IgD-negative memory B cell (primary cell): ENCODE measurements around the gene TMEM158. TPM values are rescaled to one million over a fixed set of nuclear protein-coding genes. Genes with fewer than 3 reads are reported as not detected.

ENCODE experiments used
- H3K27ac Mint-ChIP-seq, 3 donors: one replicate each; pipeline ENCODE4 v1.8.0; 2020 to 2022; ENCODE audit warnings: mild to moderate bottlenecking in 3 of 3, mixed read lengths in 3 of 3, moderate library complexity in 1 of 3
- H3K27me3 Mint-ChIP-seq: one replicate; pipeline ENCODE4 v1.8.0; 2021; ENCODE audit warnings: mixed read lengths
- H3K36me3 Mint-ChIP-seq: one replicate; pipeline ENCODE4 v1.8.0; 2020; ENCODE audit warnings: mild to moderate bottlenecking, mixed read lengths
- H3K4me1 Mint-ChIP-seq, 3 donors: one replicate each; pipeline ENCODE4 v1.8.0; 2020 to 2022; ENCODE audit warnings: mixed read lengths in 3 of 3, mild to moderate bottlenecking in 1 of 3
- H3K4me3 Mint-ChIP-seq, 4 donors: one replicate each; pipeline ENCODE4 v1.8.0; 2020 to 2022; ENCODE audit warnings: mild to moderate bottlenecking in 4 of 4, mixed read lengths in 4 of 4, moderate library complexity in 3 of 4
- H3K9me3 Mint-ChIP-seq, 3 donors: one replicate each; pipeline ENCODE4 v1.8.0; 2020 to 2021; ENCODE audit warnings: mixed read lengths in 3 of 3, mild to moderate bottlenecking in 1 of 3
- polyA plus RNA-seq: library from polyadenylated mRNA; unstranded; fragments of 300-500 nt; fragmentation: Illumina TruSeq; gene quantifications from one replicate; pipeline ENCODE4 v1.2.3, GENCODE V29; 2021

TMEM158 gene
- polyA plus RNA-seq, 1 donor from 2014 or later: not detected

- H3K36me3 Mint-ChIP-seq: no peaks in the 10 kb centered on the region
- H3K27ac Mint-ChIP-seq: no peak overlapping the region
- peaks cover 38% of the 10 kb centered on the region for H3K27me3 Mint-ChIP-seq
- no peaks in the 10 kb centered on the region for H3K9me3 Mint-ChIP-seq
- no peak overlapping the region for H3K4me3 Mint-ChIP-seq
- peaks cover 1 to 5% (median 2%) of the 10 kb centered on the region in 3 donors for H3K4me1 Mint-ChIP-seq
Measured at GRCh38 chr3:45219694-45220093, 6.4 kb downstream of the TMEM158 start.

DNA sequence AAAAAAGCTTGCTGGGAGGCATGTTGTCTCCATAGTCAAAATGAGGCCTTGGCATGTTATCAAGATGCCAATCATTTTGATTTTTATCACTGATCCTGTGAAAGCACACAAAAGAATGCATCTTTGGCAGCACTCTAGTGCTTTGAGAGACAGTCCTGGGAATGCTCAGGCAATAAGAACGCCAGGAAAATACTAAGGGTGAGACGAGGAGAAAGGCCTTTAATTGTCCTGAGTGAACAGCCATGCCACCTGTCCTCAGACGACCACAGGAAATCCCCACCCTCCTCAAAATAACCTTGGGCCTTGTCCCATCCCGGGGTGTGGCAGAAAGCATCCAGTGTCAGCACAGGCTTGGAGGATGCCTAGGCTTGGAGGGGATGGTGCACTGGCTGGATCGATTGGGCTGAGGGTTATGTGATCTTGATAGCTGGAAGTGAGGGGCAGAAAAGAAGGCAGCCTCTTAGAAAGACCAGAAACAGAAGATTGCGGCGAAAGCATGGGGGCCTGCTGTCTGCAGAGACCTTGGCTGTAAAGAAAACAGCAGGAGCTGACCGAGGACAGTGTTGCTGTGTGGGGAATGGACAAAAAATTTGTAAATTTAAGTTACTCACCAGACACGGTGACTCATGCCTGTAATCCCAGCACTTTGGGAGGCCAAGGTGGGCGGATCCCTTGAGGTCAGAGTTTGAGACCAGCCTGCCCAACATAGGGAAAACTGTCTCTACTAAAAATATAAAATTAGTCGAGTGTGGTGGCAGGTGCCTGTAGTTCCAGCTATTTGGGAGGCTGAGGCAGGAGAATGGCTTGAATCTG lies 7.3 kb downstream of the TMEM158 start:
- Mint-ChIP-seq H3K27ac (no peak overlapping the region), H3K9me3 (no peaks in the 10 kb centered on the region), H3K4me3 (no peak overlapping the region), H3K36me3 (no peaks in the 10 kb centered on the region), H3K27me3 (peaks cover 31% of the 10 kb centered on the region), H3K4me1 (no peaks in the 10 kb centered on the region)

GRCh38 chr3:45216021-45216609 lies 10.0 kb downstream of the TMEM158 start:
- Mint-ChIP-seq H3K9me3 (no peaks in the 10 kb centered on the region), H3K4me1 (no peaks in the 10 kb centered on the region), H3K36me3 (no peaks in the 10 kb centered on the region), H3K4me3 (no peak overlapping the region), H3K27me3 (peaks cover 24% of the 10 kb centered on the region), H3K27ac (peak overlapping the region in 2 of 3 donors; percentile 27 to 53)

DNA sequence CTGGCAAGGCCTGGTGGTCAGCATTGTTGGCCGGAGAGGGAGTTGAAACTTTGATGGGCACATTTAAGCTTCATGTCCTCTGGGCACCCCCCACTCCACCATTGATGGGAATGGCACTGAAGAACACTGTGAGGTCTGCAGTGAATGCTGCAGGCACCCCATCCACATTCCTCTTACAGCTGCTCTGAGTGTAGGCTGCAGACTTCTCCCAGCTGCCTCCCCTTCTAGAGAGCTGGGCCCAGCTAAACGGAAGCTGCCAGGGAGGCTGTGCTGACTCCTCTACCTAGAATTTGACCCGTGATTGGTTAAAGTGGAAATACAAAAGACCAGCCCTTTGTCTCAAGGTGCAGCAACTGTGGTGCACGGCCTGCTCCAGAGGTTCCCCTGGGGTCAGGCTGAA lies 10.6 kb downstream of the TMEM158 start:
- no peaks in the 10 kb centered on the region for H3K4me1 Mint-ChIP-seq
- H3K36me3 Mint-ChIP-seq: no peaks in the 10 kb centered on the region
- no peaks in the 10 kb centered on the region for H3K9me3 Mint-ChIP-seq
- H3K4me3 Mint-ChIP-seq: no peak overlapping the region
- peaks cover 24% of the 10 kb centered on the region for H3K27me3 Mint-ChIP-seq
- H3K27ac Mint-ChIP-seq: no peak overlapping the region

GRCh38 chr3:45214061-45214680 lies 11.9 kb downstream of the TMEM158 start:
- Mint-ChIP-seq H3K36me3 (no peaks in the 10 kb centered on the region), H3K9me3 (no peaks in the 10 kb centered on the region), H3K27me3 (peaks cover 19% of the 10 kb centered on the region), H3K4me1 (no peaks in the 10 kb centered on the region), H3K4me3 (no peak overlapping the region), H3K27ac (no peak overlapping the region)

GRCh38 chr3:45212095-45212468 lies 14.0 kb downstream of the TMEM158 start:
- Mint-ChIP-seq H3K9me3 (no peaks in the 10 kb centered on the region), H3K36me3 (no peaks in the 10 kb centered on the region), H3K4me1 (no peaks in the 10 kb centered on the region), H3K4me3 (no peak overlapping the region), H3K27me3 (peaks cover 14% of the 10 kb centered on the region), H3K27ac (no peak overlapping the region)

DNA sequence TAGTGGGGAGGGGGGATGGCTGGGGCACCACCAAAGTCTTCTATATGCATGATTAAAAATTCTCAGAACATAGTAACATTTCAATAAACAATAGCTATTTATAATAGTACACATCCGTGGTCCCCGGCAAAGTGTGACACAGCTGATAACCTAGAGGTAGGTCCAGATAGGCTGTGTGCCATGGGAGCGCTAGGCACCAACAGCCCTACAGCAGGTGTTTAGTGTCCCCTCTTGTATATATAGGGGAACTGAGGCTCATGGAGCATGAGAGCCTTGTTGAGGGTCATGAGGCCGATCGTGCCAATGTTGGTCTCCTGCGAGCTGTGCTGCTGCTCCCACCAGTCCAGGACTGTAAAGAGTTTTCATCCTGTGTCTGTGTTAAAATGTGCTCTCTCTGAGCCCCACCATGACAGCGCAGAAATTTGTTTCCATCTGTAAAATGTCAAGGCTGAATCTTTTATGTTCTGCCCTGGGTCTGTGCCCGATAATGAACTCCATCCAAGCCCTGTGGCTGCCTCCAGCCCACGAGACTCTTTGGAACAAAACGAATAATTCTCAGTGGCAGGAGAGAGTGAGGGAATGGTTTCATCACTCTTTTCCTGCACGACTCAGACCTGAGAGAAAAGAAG lies 14.5 kb downstream of the TMEM158 start:
- H3K9me3 Mint-ChIP-seq: no peaks in the 10 kb centered on the region
- H3K4me3 Mint-ChIP-seq: no peak overlapping the region
- H3K27ac Mint-ChIP-seq: no peak overlapping the region
- no peaks in the 10 kb centered on the region for H3K4me1 Mint-ChIP-seq
- no peaks in the 10 kb centered on the region for H3K36me3 Mint-ChIP-seq
- H3K27me3 Mint-ChIP-seq: peaks cover 13% of the 10 kb centered on the region

- Mint-ChIP-seq H3K27ac (no peak overlapping the region), H3K9me3 (no peaks in the 10 kb centered on the region), H3K4me3 (no peak overlapping the region), H3K36me3 (no peaks in the 10 kb centered on the region), H3K4me1 (no peaks in the 10 kb centered on the region), H3K27me3 (peaks cover 13% of the 10 kb centered on the region)
Measured at GRCh38 chr3:45210308-45211041, 15.6 kb downstream of the TMEM158 start.

- H3K36me3 Mint-ChIP-seq: no peaks in the 10 kb centered on the region
- H3K9me3 Mint-ChIP-seq: no peaks in the 10 kb centered on the region
- peaks cover 0 to 3% (median 0%) of the 10 kb centered on the region in 3 donors for H3K4me1 Mint-ChIP-seq
Measured at GRCh38 chr3:45209526-45209925, 16.6 kb downstream of the TMEM158 start.

DNA sequence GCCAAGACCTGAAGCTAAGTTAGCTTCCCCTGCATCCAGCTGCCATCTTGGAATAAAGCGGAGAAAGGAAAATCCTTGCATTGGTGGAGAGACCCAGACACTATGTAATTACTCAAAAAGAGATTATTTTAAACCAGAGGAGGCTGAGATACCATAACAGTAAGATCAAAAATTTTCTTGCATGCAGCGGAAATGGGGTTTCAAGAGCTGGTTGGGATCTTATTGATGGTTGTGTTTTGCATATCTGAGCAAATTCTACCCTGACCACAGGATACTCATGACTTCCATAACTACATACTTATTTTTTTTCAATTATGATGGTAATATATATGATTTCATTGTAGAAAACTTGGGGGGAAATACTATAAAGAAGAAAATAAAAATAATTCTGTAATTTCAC lies 17.5 kb downstream of the TMEM158 start:
- Mint-ChIP-seq H3K27ac (no peak overlapping the region), H3K4me3 (no peak overlapping the region), H3K9me3 (no peaks in the 10 kb centered on the region), H3K36me3 (no peaks in the 10 kb centered on the region), H3K4me1 (peaks cover 0 to 3% (median 0%) of the 10 kb centered on the region in 3 donors), H3K27me3 (peaks cover 16% of the 10 kb centered on the region)

More at GRCh38 chr3:45209526-45209925, 16.6 kb downstream of the TMEM158 start:
- Mint-ChIP-seq H3K4me3 (no peak overlapping the region), H3K27ac (no peak overlapping the region), H3K27me3 (peaks cover 16% of the 10 kb centered on the region)

DNA sequence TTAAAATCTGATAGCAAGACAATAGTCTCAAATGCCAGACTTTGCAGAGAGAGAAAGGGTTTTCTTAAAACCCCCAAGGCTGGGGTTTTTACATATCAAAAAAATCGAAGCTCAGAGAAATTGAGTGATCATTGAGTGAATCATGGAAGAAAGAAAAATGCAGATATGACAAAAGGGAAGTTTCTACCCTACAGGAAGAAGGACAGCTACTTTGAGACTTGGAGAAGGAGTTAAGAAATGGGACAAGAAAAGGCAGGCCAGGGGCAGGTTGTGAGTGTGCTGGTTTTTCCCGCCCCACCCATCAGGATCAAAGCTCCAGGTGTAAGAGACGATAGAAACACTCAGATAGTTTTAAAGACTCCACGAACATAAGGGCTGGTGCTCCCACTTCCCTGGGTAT lies 18.6 kb downstream of the TMEM158 start:
- Mint-ChIP-seq H3K4me1 (peaks cover 0 to 3% (median 0%) of the 10 kb centered on the region in 3 donors), H3K4me3 (no peak overlapping the region), H3K36me3 (no peaks in the 10 kb centered on the region), H3K9me3 (no peaks in the 10 kb centered on the region), H3K27me3 (peaks cover 15% of the 10 kb centered on the region), H3K27ac (no peak overlapping the region)

- Mint-ChIP-seq H3K27ac (no peak overlapping the region), H3K36me3 (no peaks in the 10 kb centered on the region), H3K27me3 (peaks cover 11% of the 10 kb centered on the region), H3K4me1 (peaks cover 0 to 3% (median 0%) of the 10 kb centered on the region in 3 donors), H3K4me3 (no peak overlapping the region), H3K9me3 (no peaks in the 10 kb centered on the region)
Measured at GRCh38 chr3:45205126-45205525, 21.0 kb downstream of the TMEM158 start.

GRCh38 chr3:45204136-45204535 lies 22.0 kb downstream of the TMEM158 start:
- Mint-ChIP-seq H3K4me3 (no peak overlapping the region), H3K36me3 (no peaks in the 10 kb centered on the region), H3K27me3 (peaks cover 12% of the 10 kb centered on the region), H3K4me1 (peaks cover 0 to 3% (median 0%) of the 10 kb centered on the region in 3 donors), H3K27ac (no peak overlapping the region), H3K9me3 (no peaks in the 10 kb centered on the region)

GRCh38 chr3:45199837-45200648 lies 26.0 kb downstream of the TMEM158 start:
- peaks cover 25% of the 10 kb centered on the region for H3K27me3 Mint-ChIP-seq
- H3K4me1 Mint-ChIP-seq: peaks cover 0 to 1% (median 0%) of the 10 kb centered on the region in 3 donors
- H3K27ac Mint-ChIP-seq: peak overlapping the region in 1 of 3 donors; percentile 73
- H3K9me3 Mint-ChIP-seq: peaks cover 0 to 2% (median 0%) of the 10 kb centered on the region in 3 donors
- no peak overlapping the region for H3K4me3 Mint-ChIP-seq
- no peaks in the 10 kb centered on the region for H3K36me3 Mint-ChIP-seq
